GM12891 (cell line): ENCODE measurements around the gene LSM12.

ENCODE experiments used
- POLR2A ChIP-seq: IDR thresholded peaks from 2 replicates; pipeline ENCODE4 v1.6.1; 2011; ENCODE audit warnings: low read depth, low read length, control low read depth
- TAF1 ChIP-seq: IDR thresholded peaks from 2 replicates; pipeline ENCODE4 v1.6.1; 2011; ENCODE audit warnings: low read depth, low read length, control low read depth

DNA sequence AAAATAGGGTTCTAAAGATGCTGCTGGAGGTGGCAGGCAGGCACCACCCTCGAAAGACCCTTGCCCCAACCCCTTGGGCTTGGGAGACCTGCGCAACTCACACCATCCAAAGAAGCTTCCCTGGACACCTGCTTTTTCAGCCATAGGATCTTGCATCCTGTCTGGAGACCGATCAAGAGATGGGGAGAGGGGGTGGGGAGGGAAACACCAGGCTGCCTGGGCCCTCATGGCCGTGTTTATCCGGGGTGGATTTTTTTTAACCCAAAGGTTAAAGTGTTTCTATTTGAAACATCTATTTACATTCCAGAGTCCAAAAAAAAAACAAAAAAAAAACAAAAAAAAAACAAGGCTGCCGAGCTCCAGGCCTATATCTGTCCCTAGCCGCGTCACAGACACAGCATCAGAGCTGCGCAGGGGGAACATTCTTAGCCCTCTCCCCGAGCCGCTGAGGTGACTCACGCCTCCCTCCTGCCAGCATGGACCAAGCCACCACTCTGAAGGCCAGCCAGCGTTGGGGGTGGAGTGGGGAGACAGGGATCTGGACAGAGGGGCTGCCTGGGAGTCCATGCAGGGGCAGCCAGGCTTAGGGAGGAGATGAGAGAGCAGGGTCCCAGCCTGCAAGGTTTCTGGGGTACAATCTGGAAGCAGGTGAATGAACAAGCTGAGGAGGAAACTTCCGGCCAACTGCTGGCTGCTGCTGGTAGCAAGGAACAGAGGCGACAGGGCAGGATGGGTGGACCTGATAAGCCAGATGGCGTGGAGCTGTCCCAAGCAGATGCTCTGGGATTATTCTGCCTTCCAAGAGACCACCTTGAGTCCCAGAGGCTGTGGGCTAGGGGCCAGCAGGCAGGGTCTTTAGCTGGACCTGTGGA is 42.2 kb upstream of the LSM12 start:
- TF ChIP-seq POLR2A (no peak), TAF1 (no peak)
